HG03039 (cell line): ENCODE measurements around the gene SND1.

Experiments used
- ATAC-seq: cut with Tn5 transposase; IDR thresholded peaks from one replicate; pipeline ENCODE4 v1.9.1; 2021; ENCODE audit warnings: mild to moderate bottlenecking, moderate library complexity; ENCODE audit not compliant: unreplicated experiment

Gene SND1

GRCh38 chr7:128120116-128120515 is 468.1 kb downstream of the SND1 start:
- ATAC-seq, result no peak

- no peak for ATAC-seq
Observed at GRCh38 chr7:128120976-128121490, 469.0 kb downstream of the SND1 start.

GRCh38 chr7:128121711-128122530 is 469.9 kb downstream of the SND1 start:
- ATAC-seq, result no peak

GRCh38 chr7:128122576-128123290 is 470.7 kb downstream of the SND1 start:
- no peak for ATAC-seq

GRCh38 chr7:128123291-128124037 is 471.5 kb downstream of the SND1 start:
- no peak for ATAC-seq

- ATAC-seq, result no peak
Observed at GRCh38 chr7:128124786-128125185, 472.8 kb downstream of the SND1 start.

- ATAC-seq, result no peak
Observed at GRCh38 chr7:128125816-128126215, 473.8 kb downstream of the SND1 start.

- ATAC-seq, result no peak
Observed at GRCh38 chr7:128128401-128128800, 476.4 kb downstream of the SND1 start.

GRCh38 chr7:128129224-128129864 is 477.4 kb downstream of the SND1 start:
- no peak for ATAC-seq

GRCh38 chr7:128131115-128131514 is 479.1 kb downstream of the SND1 start:
- ATAC-seq, result no peak

GRCh38 chr7:128131731-128132130 is 479.7 kb downstream of the SND1 start:
- no peak for ATAC-seq

GRCh38 chr7:128132426-128133069 is 480.6 kb downstream of the SND1 start:
- no peak for ATAC-seq

GRCh38 chr7:128135159-128135514 is 483.1 kb downstream of the SND1 start:
- ATAC-seq, result no peak

- peak; percentile 93 for ATAC-seq
Observed at GRCh38 chr7:128135515-128136214, 483.7 kb downstream of the SND1 start.

- no peak for ATAC-seq
Observed at GRCh38 chr7:128136215-128136597, 484.2 kb downstream of the SND1 start.

GRCh38 chr7:128137181-128137580 is 485.2 kb downstream of the SND1 start:
- ATAC-seq, result no peak

- no peak for ATAC-seq
Observed at GRCh38 chr7:128139406-128139805, 487.4 kb downstream of the SND1 start.

GRCh38 chr7:128141683-128142195 is 489.7 kb downstream of the SND1 start:
- no peak for ATAC-seq
